Thymus (tissue), 14 donors: ENCODE data around the gene CFAP53. TPM values are rescaled to one million over a fixed set of nuclear protein-coding genes. Genes with fewer than 3 reads are reported as not detected.
A peak's percentile ranks its signal among the peaks of the same experiment; 100 is the strongest.
"Not testable (repeated sequence)": the region's sequence is repeated elsewhere in the genome, so short reads cannot be mapped to it uniquely, and the experiment has no call there.

ENCODE experiments used
- DNase-seq, 9 donors: peaks; one replicate each; pipeline ENCODE4 v3.0.0-alpha.2; 2013; ENCODE audit warnings: low spot score in 9 of 9, low read depth in 6 of 9, missing footprints in 1 of 9
- H3K27ac ChIP-seq, 2 donors: one replicate each; pipeline ENCODE4 v1.5.1; 2013; ENCODE audit warnings: control low read depth in 1 of 2, low read depth in 1 of 2, low read length in 1 of 2, mild to moderate bottlenecking in 1 of 2, moderate library complexity in 1 of 2
- H3K27me3 ChIP-seq, 2 donors: one replicate each; pipeline ENCODE4 v1.5.1; 2013; ENCODE audit warnings: low read length in 1 of 2; ENCODE audit not compliant: control insufficient read depth in 2 of 2, insufficient read depth in 1 of 2
- H3K36me3 ChIP-seq, 2 donors: one replicate each; pipeline ENCODE4 v1.5.1; 2013; ENCODE audit warnings: low read length in 1 of 2, mild to moderate bottlenecking in 1 of 2, moderate library complexity in 1 of 2; ENCODE audit not compliant: control insufficient read depth in 2 of 2, insufficient read depth in 2 of 2
- H3K4me1 ChIP-seq, 2 donors: one replicate each; pipeline ENCODE4 v1.5.1; 2013; ENCODE audit warnings: low read length in 2 of 2; ENCODE audit not compliant: control insufficient read depth in 2 of 2, insufficient read depth in 2 of 2
- H3K4me3 ChIP-seq, 2 donors: one replicate each; pipeline ENCODE4 v1.5.1; 2013; ENCODE audit warnings: low read length in 2 of 2, control low read depth in 1 of 2, mild to moderate bottlenecking in 1 of 2
- H3K9me3 ChIP-seq, 2 donors: one replicate each; pipeline ENCODE4 v1.5.1; 2013; ENCODE audit warnings: low read length in 1 of 2, mild to moderate bottlenecking in 1 of 2; ENCODE audit not compliant: control insufficient read depth in 2 of 2, insufficient read depth in 1 of 2
- WGBS: extraction: QIAGEN DNeasy Blood & Tissue Kit; methylation state at CpG from one replicate; pipeline ENCODE4 v1.1.7; 2013; 5-methylcytosine and 5-hydroxymethylcytosine counted together
- long read RNA-seq, 10 donors: transcript quantifications; one replicate each; lab custom pipeline, GENCODE V29; 2026
- polyA plus RNA-seq: library from polyadenylated mRNA; stranded (reverse); fragments of 200-250 nt; gene quantifications from one replicate; pipeline ENCODE4 v1.2.3, GENCODE V29; 2013
- total RNA-seq: library from RNA; stranded (reverse); fragments of 120-200 nt; gene quantifications from one replicate; pipeline ENCODE4 v1.2.4, GENCODE V29; 2013
- donor health status: healthy.

CFAP53 gene
- total RNA-seq = 0.47 TPM
- polyA plus RNA-seq = 2.1 TPM
- long read RNA-seq, donor 1 = 0 reads
- long read RNA-seq, donor 2 = 0 reads
- long read RNA-seq, donor 3 = 0 reads
- long read RNA-seq, donor 4 = 0 reads
- long read RNA-seq, donor 5, partial matches to known transcripts = 0 of 1 reads
- long read RNA-seq, donor 5, other reads (novel, unspliced or antisense) = 0 of 1 reads
- long read RNA-seq, donor 6 = 0 reads
- long read RNA-seq, donor 7 = 0 reads
- long read RNA-seq, donor 8 = 0 reads
- long read RNA-seq, donor 9 = 0 reads
- long read RNA-seq, donor 10 = 0 reads

- Histone ChIP-seq H3K27ac (peak within 1 kb of the TSS in 1 of 2 donors; percentile 19), H3K9me3 (no peaks in the 10 kb centered on the region), H3K4me3 (peak within 1 kb of the TSS; percentile 56 to 60), H3K36me3 (peaks cover 22% of the 10 kb centered on the region in 2 donors), H3K4me1 (peaks cover 10 to 13% of the 10 kb centered on the region in 2 donors), H3K27me3 (peaks cover 0 to 2% of the 10 kb centered on the region in 2 donors)
- DNase-seq = peak; percentile 59 to 89 (median 75)
- 1% methylated on average over 37 of the region's 37 CpGs for WGBS
Observed at GRCh38 chr18:50266248-50266704, at the start of gene CFAP53. Gene CFAP53 (minus strand): TSS chr18:50266495. CDS start chr18:50266404, 91 bp downstream.

GRCh38 chr18:50315100-50315871, 49.0 kb upstream of the CFAP53 start:
- no peak for DNase-seq
- Histone ChIP-seq H3K27ac (no peak overlapping the region), H3K4me3 (no peak overlapping the region), H3K4me1 (no peaks in the 10 kb centered on the region), H3K9me3 (no peaks in the 10 kb centered on the region), H3K36me3 (no peaks in the 10 kb centered on the region), H3K27me3 (no peaks in the 10 kb centered on the region)
- 74% methylated on average over 5 of the region's 5 CpGs for WGBS

- H3K27me3 ChIP-seq = no peaks in the 10 kb centered on the region
- H3K4me3 ChIP-seq = no peak overlapping the region
- no peaks in the 10 kb centered on the region for H3K9me3 ChIP-seq
- no peaks in the 10 kb centered on the region for H3K4me1 ChIP-seq
- DNase-seq = no peak
- H3K27ac ChIP-seq = no peak overlapping the region
- H3K36me3 ChIP-seq = no peaks in the 10 kb centered on the region
- WGBS = 72% methylated on average over 2 of the region's 2 CpGs
Observed at GRCh38 chr18:50313873-50314460, 47.7 kb upstream of the CFAP53 start.

GRCh38 chr18:50313031-50313607, 46.8 kb upstream of the CFAP53 start:
- Histone ChIP-seq H3K4me1 (peaks cover under 1 to 2% of the 10 kb centered on the region in 2 donors), H3K9me3 (no peaks in the 10 kb centered on the region), H3K27ac (no peak overlapping the region), H3K27me3 (no peaks in the 10 kb centered on the region), H3K36me3 (no peaks in the 10 kb centered on the region), H3K4me3 (no peak overlapping the region)
- no peak for DNase-seq
- WGBS = 94% methylated on average over 2 of the region's 2 CpGs

- no peaks in the 10 kb centered on the region for H3K9me3 ChIP-seq
- no peak overlapping the region for H3K27ac ChIP-seq
- DNase-seq = no peak
- WGBS = 87% methylated on average over 7 of the region's 7 CpGs
- no peaks in the 10 kb centered on the region for H3K27me3 ChIP-seq
- peaks cover 2 to 5% of the 10 kb centered on the region in 2 donors for H3K4me1 ChIP-seq
- H3K36me3 ChIP-seq = no peaks in the 10 kb centered on the region
- H3K4me3 ChIP-seq = no peak overlapping the region
Observed at GRCh38 chr18:50312296-50313030, 46.2 kb upstream of the CFAP53 start.

- Histone ChIP-seq H3K4me1 (peaks cover 2 to 10% of the 10 kb centered on the region in 2 donors), H3K9me3 (no peaks in the 10 kb centered on the region), H3K27ac (no peak overlapping the region), H3K27me3 (peaks cover 0 to 3% of the 10 kb centered on the region in 2 donors), H3K36me3 (no peaks in the 10 kb centered on the region), H3K4me3 (no peak overlapping the region)
- no peak for DNase-seq
- WGBS = 97% methylated on average over 3 of the region's 3 CpGs
Observed at GRCh38 chr18:50311650-50312049, 45.4 kb upstream of the CFAP53 start.

- 94% methylated on average over 10 of the region's 10 CpGs for WGBS
- H3K4me3 ChIP-seq = no peak overlapping the region
- H3K4me1 ChIP-seq = peaks cover 2 to 10% of the 10 kb centered on the region in 2 donors
- no peak for DNase-seq
- H3K9me3 ChIP-seq = no peaks in the 10 kb centered on the region
- H3K27ac ChIP-seq = no peak overlapping the region
- peaks cover 0 to 3% of the 10 kb centered on the region in 2 donors for H3K27me3 ChIP-seq
- H3K36me3 ChIP-seq = no peaks in the 10 kb centered on the region
Observed at GRCh38 chr18:50310080-50310479, 43.8 kb upstream of the CFAP53 start.

- not testable (repeated sequence) for H3K27ac ChIP-seq, H3K36me3 ChIP-seq, H3K4me3 ChIP-seq, H3K27me3 ChIP-seq, DNase-seq, H3K9me3 ChIP-seq
- H3K4me1 ChIP-seq = peaks cover 2 to 10% of the 10 kb centered on the region in 2 donors
- 86% methylated on average over 5 of the region's 5 CpGs for WGBS
Observed at GRCh38 chr18:50308851-50309250, 42.6 kb upstream of the CFAP53 start.
